ENCODE data around the gene CMTM3. TPM values are rescaled to one million over a fixed set of nuclear protein-coding genes. Genes with fewer than 3 reads are reported as not detected.

The CMTM3 gene, protein sequence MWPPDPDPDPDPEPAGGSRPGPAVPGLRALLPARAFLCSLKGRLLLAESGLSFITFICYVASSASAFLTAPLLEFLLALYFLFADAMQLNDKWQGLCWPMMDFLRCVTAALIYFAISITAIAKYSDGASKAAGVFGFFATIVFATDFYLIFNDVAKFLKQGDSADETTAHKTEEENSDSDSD
- total RNA-seq: 10 to 100 TPM in 2 of 4 donors, 1 to 10 TPM in 2; 4.9 to 15.7 (median 11.3) TPM

DNA sequence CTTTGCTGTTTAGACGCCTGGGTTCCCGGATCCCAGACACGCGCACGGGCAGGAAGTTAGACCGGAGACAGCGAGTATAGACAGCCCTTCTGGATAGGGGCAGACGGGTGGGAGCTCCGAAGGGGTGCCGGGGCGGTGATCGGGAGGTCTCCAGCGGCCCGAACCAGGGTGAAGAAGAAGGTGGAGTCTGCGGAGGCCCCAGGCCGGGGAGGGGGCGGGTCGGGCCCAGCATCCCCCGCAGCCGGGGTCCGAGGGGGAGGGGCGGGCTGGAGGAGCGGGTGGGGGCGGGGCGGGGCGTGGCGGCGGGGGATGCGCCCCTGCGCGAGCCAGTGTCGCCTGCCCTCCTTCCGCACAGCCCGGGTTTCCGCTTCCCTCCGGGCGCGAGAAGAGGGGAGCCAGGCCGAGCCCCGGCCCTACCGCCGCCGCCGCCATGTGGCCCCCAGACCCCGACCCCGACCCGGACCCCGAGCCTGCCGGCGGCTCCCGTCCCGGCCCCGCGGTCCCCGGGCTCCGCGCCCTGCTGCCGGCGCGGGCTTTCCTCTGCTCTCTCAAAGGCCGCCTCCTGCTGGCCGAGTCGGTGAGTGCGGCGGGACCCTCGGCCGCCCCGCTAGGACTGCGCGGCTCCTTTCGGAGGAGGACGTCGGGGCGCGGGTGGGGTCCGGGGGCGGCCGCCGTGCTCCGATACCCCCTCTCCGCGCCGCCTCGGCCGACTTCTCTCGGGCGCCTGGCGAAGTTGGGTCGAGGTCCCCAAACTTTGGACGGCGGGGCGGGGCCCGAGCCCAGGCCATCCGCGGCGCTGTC, at the start of gene CMTM3:
Gene CMTM3 (plus strand): TSS at position 329 of the 801 bp plus-strand sequence. CDS start 102 bp downstream, at position 431.
- peaks cover 0 to 10% (median 0%) of the 10 kb centered on the region in 4 donors for H3K9me3 ChIP-seq
- H3K27me3 ChIP-seq: no peaks in the 10 kb centered on the region
- H3K27ac ChIP-seq: peak within 1 kb of the TSS; percentile 82 to 87 (median 84)
- peak within 1 kb of the TSS; percentile 75 to 83 (median 81) for H3K4me3 ChIP-seq
- H3K36me3 ChIP-seq: no peaks in the 10 kb centered on the region
- peak; percentile 67 to 79 (median 75) for DNase-seq
- H3K4me1 ChIP-seq: peaks cover 0 to 35% (median 16%) of the 10 kb centered on the region in 4 donors
- no peak for TF ChIP-seq POLR2A (IDR thresholded peaks at IDR 0.05)
- TF ChIP-seq, protein P1, sequence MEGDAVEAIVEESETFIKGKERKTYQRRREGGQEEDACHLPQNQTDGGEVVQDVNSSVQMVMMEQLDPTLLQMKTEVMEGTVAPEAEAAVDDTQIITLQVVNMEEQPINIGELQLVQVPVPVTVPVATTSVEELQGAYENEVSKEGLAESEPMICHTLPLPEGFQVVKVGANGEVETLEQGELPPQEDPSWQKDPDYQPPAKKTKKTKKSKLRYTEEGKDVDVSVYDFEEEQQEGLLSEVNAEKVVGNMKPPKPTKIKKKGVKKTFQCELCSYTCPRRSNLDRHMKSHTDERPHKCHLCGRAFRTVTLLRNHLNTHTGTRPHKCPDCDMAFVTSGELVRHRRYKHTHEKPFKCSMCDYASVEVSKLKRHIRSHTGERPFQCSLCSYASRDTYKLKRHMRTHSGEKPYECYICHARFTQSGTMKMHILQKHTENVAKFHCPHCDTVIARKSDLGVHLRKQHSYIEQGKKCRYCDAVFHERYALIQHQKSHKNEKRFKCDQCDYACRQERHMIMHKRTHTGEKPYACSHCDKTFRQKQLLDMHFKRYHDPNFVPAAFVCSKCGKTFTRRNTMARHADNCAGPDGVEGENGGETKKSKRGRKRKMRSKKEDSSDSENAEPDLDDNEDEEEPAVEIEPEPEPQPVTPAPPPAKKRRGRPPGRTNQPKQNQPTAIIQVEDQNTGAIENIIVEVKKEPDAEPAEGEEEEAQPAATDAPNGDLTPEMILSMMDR (IDR thresholded peaks at IDR 0.05): peak; percentile 60 to 83 (median 66)

DNA sequence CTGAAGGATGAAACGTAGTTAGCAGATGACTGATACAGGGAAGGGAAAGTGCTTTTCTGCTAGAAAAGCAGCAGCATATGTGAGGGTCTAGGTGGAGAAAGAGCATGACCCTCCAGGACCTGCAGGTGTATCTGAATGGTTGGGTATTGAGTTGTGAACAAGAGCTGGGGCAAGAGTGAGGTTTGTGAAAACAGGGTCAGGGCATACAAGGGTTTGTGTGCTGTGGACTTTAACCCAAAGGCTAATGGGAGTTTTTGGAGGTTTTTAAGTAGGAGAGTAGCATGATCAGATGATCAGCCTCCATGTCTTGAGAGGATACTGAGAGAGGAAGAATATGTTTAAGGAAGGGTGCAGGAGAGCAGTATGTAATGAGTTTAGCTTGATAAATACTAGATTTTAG, 44.4 kb upstream of the CMTM3 start:
- Histone ChIP-seq H3K27me3 (no peaks in the 10 kb centered on the region), H3K4me1 (peaks cover 0 to 4% (median 0%) of the 10 kb centered on the region in 4 donors), H3K4me3 (no peak overlapping the region), H3K36me3 (peaks cover 0 to 16% (median 0%) of the 10 kb centered on the region in 3 donors), H3K27ac (no peak overlapping the region), H3K9me3 (no peaks in the 10 kb centered on the region)
- no peak for TF ChIP-seq POLR2A (IDR thresholded peaks at IDR 0.05)
- TF ChIP-seq, protein P1 (IDR thresholded peaks at IDR 0.05): no peak
- DNase-seq: no peak

DNA sequence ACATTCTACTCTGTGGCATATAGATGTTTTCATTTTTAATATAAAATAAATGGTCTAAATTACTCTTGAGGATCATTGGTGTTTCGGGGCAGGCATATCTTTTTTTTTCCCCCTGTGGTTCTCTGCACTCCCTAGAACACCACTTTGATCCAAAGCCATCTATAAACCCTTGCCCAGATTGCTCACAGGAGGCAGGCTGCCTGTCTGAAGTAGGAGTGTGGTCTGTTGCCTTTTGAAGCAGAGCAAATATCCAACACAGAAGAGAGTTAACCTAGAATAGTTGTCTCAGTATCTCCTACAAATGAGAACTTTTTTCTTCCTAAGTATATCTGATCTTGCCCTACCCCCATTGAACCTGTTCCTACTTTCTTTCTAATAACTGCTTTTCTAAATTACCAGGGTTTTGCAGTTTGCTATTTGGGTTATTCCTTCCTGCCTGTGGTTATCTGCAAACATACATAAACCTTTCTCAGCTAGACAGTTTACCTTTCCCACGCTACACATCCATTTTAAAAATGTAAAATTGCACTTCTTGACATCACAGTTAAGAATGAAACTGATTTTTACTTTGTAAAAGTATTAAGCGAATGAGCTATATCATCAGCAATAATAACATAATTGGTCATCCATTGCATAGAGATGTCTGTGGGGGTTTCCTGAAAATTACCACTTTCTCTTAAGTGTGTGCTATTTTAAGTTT, 43.0 kb upstream of the CMTM3 start:
- Histone ChIP-seq H3K4me1 (peaks cover 0 to 4% (median 0%) of the 10 kb centered on the region in 4 donors), H3K4me3 (no peak overlapping the region), H3K36me3 (peaks cover 0 to 24% (median 0%) of the 10 kb centered on the region in 3 donors), H3K9me3 (no peaks in the 10 kb centered on the region), H3K27ac (no peak overlapping the region), H3K27me3 (no peaks in the 10 kb centered on the region)
- DNase-seq: no peak
- no peak for TF ChIP-seq POLR2A (IDR thresholded peaks at IDR 0.05)
- TF ChIP-seq, protein P1 (IDR thresholded peaks at IDR 0.05): no peak

DNA sequence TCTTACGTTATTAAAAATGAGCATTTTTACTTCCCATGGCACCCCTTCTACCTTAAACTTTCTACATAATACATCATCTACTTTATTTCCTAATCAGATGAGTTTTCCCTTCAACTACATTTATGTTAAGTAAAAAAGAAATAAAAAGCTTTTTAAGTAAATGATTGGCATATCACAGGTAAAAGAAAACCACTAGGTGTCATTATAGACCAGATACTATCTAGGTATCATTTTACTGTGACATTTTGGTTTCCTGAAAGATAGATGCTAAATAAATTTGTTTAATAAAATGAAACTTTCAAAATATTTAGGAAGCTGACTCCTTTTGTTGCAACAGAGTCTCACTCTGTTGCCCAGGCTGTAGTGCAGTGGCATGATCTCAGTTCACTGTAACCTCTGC, 42.1 kb upstream of the CMTM3 start:
- Histone ChIP-seq H3K36me3 (peaks cover 0 to 33% (median 0%) of the 10 kb centered on the region in 3 donors), H3K4me3 (no peak overlapping the region), H3K27ac (no peak overlapping the region), H3K9me3 (no peaks in the 10 kb centered on the region), H3K4me1 (peaks cover 0 to 4% (median 0%) of the 10 kb centered on the region in 4 donors), H3K27me3 (no peaks in the 10 kb centered on the region)
- no peak for TF ChIP-seq POLR2A (IDR thresholded peaks at IDR 0.05)
- TF ChIP-seq, protein P1 (IDR thresholded peaks at IDR 0.05): peak in 2 of 6 experiments; percentile 14 to 24
- DNase-seq: no peak

DNA sequence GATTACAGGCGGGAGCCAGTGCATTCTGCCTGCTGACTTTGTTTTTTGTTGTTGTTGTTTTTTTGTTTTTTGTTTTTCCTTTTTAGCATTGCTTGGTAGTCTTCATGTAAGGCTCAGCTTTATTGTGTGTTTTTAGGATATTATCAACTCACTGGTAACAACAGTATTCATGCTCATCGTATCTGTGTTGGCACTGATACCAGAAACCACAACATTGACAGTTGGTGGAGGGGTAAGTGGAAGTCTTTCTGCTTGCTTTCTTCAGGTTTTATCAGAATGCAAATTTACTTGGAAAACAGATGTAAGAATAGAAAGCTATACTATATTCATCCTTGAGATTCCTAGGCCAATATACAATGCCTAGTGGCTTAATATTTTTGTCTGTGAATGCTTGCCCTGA, 41.5 kb upstream of the CMTM3 start:
- H3K4me1 ChIP-seq: peaks cover 0 to 4% (median 0%) of the 10 kb centered on the region in 4 donors
- H3K27me3 ChIP-seq: no peaks in the 10 kb centered on the region
- H3K27ac ChIP-seq: no peak overlapping the region
- no peak for DNase-seq
- TF ChIP-seq POLR2A (IDR thresholded peaks at IDR 0.05): no peak
- TF ChIP-seq, protein P1 (IDR thresholded peaks at IDR 0.05): no peak
- no peak overlapping the region for H3K4me3 ChIP-seq
- H3K9me3 ChIP-seq: no peaks in the 10 kb centered on the region
- peaks cover 0 to 33% (median 0%) of the 10 kb centered on the region in 3 donors for H3K36me3 ChIP-seq
